Measurements from ENCODE around the gene S100A2.
A peak's percentile ranks its signal among the peaks of the same experiment; 100 is the strongest.

DNA sequence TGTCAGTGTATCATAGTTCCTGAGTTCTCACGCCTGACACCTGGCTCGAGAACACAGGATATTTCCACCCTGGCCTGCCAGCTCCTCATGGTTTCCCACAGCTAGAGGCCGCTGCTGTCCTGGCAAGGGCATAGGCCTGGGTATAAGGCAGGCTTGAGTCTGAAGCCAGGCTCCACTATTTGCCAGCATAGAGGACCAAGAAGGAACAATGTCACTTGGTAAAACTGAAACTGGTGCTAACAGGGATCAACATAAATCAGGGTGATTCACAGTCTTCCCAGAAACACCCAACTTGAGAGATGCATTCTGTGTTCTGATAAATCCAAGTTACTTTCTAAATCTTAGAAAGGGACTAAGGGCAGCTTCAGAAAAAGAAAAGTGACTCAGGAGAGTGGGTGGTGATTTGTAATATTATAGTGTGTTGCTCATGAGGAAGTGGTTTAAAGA lies 6.9 kb upstream of the S100A2 start:
- TF ChIP-seq CTCF (IDR thresholded peaks at IDR 0.05) (peak; percentile 71 to 91 (median 82)), POLR2A (IDR thresholded peaks at IDR 0.05) (no peak)

Measured in heart left ventricle (tissue), 13 donors.